Ammon's horn (tissue), 1 donor: Measurements from ENCODE around the gene DDX60.
"Not testable (repeated sequence)": the region's sequence is repeated elsewhere in the genome, so short reads cannot be mapped to it uniquely, and the experiment has no call there.

ENCODE experiments used
- DNase-seq: peaks from one replicate; pipeline ENCODE4 v3.0.0-alpha.2; 2016; ENCODE audit warnings: low spot score

The DDX60 gene

DNA sequence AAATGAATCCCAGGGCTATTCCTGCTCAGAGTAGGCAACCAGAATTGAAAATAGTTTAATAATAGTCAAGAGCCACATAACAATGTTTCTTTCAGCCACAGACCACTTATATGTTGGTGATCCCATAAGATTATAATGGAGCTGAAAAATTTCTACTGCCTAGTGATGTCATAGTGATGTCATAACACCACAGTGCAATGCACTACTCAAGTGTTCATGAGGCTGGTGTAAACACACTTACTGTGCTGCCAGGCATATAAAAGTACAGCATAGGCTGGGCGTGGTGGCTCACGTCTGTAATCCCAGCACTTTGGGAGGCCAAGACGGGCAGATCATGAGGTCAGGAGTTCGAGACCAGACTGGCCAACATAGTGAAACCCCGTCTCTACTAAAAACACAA is 15.1 kb downstream of the DDX60 start:
- not testable (repeated sequence) for DNase-seq

DNA sequence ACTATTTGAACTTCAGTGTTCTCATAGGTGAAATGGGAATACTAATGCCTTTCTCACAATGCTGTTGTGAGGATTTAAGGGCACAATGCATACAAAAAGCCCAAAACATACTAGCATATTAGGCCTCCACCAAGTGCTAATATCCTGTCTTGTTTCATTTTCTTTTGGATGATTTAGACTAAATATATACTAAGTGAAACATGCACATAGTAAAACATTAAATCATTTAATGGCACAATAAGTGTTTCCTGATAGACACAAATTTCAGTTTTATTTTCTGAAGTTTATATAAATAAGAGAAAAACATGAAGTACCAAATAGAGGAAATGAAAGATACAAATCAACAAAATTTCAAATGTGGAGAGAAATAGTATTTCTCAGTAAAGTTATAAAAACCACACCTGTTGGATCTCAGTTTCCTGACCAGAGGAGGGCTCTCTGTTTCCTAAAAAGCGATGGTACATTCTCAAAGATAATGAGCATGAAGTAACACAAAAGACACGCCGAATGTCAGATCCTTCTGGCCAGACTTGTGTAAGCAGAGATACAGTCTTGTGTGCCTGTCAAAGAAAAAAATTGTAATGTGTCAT is 25.1 kb downstream of the DDX60 start:
- DNase-seq = no peak

DNA sequence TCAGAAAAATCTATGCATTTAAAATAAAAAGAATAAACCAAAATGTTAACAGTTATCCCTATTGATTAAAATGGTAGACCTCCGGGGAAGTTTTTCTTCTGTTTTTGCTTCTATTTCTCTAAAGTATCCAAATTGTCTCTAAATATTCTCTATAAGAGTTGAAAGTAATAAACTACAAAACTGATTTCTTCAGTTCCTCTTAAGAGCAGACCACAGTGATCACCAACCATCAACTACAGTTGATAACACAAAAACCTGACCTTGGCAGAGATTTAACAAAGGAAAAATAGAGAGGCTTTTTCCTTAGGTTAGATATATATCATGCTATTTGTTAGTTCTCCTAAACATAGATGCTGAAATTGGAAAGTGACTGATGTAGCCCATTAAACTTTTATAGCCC is 27.3 kb downstream of the DDX60 start:
- no peak for DNase-seq

DNA sequence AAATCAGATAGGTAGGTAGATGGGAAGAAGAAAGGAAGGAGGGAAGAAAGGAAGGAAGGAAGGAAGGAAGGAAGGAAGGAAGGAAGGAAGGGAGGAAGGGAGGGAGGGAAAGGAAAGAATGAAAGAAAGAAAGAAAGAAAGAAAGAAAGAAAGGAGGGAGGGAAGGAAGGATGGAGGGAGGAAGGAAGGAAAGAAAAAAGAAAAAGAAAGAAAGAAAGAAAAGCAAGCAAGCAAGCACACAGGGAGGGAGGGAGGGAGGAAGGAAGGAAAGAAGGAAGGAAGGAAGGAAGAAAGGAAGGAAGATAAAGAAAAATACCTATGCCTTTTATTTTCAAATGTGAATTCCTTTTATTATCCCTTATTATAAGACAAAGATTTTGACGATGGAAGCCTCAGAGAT is 32.7 kb downstream of the DDX60 start:
- not testable (repeated sequence) for DNase-seq

DNA sequence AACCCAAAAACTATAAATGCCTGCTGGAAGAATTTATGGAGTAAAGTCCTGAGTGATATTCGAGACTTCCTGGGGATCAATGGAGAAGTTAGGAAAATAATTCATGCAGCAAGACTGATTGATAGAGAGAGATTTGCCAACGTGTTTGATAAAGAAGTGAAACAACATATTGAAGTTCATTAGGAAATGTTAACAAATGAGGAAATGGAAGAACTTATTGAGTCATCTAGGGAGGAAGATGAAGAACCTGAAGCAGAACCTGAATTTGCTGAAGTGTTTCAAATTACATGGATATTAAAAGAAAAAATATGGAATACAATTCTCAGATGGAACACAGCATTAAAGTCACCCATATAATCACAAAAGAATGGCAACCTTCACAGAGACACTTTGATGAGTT is 39.0 kb downstream of the DDX60 start:
- no peak for DNase-seq

DNA sequence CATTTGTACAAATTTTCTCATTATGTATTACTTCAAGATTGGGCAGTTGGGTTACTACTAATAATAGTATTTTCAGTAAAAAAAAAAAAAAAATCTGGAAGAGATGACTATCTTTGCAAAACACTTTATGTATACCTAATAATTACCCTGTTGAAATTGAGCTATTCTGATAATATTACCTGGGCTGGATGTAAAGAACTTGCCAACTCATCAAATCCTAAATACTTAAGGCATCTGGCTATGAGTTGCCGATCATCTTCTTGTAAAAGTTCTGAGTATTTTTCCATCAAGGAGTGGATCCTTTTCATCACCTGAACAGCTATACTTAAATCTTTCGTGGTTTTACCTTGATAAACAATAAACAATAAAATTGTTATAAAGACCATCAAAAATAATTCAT is 42.7 kb downstream of the DDX60 start:
- no peak for DNase-seq

DNA sequence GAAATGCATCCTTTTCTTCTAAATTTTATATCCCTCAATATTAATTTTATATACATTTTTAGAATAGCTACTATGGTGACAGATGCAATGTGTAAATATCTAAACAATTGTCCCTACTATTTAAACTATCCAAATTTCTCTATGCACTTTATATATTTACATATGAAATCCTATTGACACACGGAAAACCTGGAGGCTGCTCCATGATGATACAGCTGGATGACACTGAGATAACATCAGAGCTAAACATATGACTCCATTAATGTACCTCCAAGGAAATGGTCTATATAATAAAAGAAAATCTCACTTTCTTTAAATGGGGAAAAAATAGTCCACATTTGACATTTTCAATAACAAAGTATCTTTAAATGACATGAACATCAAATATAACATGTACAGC is 43.7 kb downstream of the DDX60 start:
- DNase-seq = no peak

DNA sequence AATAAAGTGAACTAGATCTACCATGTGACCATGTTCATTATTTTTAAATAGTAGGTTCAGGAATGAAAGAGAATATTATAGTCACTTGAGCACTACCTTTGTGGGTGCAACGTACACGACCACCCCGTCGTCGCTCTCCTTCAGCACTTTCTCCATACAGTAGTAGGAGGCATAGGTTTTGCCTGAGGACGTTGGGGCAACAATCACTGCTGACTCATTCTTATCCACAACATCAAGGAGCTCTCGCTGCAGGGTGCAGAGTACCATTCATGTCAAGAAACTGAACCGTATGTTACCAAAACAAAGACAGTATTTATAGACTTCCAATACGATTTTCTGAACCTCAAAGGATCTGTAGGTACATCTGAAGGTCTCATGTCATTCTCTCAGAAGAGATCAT is 44.7 kb downstream of the DDX60 start:
- DNase-seq = no peak

DNA sequence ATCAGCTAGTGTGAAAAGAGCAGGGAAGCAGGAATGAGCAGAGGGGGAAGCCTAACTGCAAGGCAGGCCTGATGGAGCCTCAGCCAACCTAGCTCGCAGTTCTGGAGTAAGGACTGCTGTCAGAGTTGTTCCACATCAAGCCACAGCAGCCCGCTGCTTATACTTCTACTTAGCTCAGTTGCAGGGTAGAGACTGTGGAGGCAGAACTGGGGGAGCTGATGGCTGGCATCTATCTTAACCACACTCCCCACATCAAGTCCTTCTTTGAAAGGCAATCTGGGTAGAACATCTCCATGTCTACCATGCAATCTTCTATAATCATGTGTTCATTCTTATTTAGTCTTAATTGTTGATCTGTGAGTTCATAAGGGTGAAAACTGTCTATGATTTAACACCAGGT is 46.1 kb downstream of the DDX60 start:
- DNase-seq = no peak

DNA sequence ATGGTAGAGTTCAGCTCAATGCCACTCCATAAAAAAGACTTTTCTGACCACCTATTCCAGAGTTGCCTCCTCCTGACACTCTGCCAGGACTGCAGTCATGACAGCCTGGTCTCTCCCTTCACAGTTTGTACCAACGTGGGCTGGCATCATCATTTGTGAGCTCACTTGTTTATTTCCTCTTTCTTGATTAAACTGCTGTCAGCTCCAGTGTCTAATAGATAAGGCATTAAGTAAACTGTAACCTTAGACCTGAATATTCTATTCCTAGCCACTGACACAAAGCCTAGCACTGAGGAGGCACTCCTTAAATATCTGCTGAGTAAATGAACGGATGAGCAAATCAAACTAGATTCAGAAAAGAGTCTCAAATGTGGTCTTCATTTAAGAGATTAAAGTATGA is 48.7 kb downstream of the DDX60 start:
- no peak for DNase-seq

DNA sequence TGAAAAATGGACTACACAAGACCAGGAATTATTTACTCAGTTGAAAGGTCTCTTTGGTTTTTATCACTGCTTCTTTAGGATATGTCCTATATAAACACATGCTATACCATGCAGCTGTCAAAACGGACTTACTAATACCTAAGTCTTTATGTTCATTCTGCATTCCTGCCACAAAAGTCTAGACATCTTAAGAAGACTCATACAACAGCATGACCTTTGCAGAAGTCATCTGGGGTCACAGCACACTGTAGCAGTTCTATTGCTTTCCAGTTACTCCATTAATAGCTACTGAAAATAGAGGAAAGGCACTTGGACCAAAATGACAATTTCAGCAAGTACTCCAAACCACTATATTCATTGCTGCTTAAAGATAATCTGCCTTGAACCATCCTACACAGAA is 53.2 kb downstream of the DDX60 start:
- DNase-seq = no peak

DNA sequence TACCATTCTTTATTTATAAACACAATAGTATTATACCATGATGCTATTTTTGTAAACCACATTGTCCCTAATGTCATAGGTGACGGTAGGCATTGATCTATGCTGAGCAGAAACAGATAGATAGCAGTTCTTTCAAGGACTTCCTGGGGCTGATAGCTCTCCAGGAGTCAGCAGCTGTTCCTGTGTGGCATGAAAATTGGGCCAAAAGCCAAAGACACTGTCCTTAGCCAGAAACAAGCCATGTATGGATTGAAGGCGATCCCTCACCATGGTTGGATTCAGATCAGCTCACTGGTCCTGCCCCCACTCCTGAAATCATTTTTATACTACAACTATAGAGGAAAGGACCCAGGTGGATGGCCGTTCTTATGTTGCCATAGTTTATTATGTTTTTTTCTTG is 53.6 kb downstream of the DDX60 start:
- DNase-seq = no peak

DNA sequence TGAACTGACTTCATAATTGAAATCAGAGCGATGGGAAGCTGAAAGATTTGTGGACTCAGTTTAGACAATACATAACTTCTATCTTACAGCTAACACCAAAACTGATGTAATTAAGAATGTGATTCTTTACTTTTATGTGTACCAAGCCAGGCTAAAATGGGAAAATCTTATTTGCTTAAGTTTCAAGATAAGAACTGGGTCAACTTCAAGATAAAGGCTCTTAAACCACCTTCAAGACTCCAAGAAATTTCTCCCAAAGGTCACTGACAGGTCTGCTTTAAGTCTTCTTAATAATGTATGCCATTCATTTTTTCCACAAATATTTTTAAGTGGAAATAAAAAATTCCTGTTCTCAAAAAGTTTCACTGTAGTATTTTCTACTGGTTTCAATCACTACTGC is 55.5 kb downstream of the DDX60 start:
- DNase-seq = no peak

DNA sequence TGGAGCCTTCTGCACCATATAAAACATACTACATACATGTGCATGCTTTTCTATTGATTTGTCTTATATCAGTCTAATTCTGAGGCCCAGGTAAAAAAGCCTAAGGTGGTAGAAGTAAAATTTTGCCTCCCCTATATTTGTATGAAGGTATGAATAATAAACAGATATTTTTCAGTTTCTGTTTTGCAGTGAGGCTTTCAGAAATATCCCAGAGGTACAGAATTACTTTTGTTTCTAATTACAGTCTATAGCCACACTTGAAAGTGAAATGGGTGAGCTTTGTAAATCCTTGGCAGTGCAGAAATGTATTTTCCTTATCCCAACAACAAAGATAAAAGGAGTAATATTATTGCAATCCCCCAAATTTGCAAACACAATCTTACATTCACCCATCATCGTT is 59.5 kb downstream of the DDX60 start:
- no peak for DNase-seq

DNA sequence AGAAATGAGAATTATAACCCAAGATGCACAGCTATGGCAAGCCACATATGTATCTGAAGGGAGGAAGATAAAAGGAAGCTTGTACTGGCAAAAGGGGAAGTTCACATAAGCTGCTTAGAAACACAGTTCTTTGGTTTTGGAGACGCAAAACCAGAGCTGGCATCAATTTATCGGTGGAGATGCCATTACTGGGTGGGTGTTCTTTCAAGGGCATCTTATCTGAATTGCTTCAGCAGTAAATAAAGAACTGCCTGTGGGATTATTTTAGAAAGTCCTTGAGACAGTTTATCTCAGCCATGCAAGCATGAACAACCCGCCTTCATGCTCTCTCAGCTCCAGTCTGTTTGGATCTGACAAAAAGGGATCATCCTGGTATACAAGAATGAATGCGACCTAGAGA is 60.8 kb downstream of the DDX60 start:
- no peak for DNase-seq

DNA sequence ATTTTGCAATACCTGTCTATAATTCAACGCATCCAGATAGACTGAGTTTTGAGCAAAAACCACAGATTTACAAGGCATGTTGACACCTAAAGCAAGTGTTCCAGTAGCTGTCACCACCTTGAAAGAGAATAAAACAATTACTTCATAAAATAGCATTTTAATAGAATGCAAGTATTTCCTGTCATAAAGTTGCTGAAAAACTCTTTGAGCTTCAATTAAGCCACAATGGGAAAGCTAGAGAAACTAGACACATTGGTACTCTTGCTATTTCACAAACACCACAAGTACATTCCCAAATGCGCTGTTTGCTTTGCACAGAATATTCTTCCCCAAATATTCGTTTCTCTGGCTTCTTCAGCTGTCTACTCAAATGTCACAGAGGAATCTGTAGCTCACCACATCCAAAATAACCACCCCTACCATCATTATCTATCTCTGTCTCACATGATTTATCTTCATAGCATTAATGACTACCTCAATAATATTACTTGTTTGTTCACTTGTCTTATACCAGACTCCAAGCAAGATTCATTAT is 70.3 kb downstream of the DDX60 start:
- no peak for DNase-seq

DNA sequence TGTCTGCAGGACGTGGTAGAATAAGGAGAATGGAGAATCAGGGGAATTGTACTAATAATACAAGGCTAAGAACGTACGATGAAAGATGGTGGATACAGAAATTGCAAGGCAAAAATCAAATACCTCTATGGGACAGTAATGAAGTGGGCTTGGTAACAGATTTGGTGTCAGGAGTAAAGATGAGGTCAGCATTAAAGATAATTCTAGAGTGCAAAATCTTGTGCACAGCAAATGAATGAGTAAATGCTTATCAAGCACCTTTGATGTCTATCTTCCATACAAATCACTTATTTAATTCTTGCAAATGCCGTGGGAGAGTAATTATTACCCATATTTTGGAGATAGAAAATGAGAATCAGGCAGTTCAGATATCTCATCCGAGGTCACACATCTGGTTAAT is 70.9 kb downstream of the DDX60 start:
- no peak for DNase-seq

DNA sequence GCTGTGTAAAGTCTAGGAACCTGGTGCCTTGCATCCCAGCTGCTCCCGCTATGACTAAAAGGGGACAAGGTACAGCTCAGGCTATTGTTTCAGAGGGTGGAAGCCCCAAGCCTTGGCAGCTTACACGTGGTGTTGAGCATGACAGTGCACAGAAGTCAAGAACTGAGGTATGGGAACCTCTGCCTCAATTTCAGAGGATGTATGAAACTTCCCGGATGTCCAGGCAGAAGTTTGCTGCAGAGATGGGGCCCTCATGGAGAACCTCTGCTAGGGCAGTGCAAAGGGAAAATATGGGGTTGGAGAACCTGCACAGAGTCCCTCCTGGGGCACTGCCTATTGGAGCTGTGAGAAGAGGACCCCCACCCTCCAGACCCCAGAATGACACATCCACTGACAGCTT is 76.6 kb downstream of the DDX60 start:
- DNase-seq = no peak

DNA sequence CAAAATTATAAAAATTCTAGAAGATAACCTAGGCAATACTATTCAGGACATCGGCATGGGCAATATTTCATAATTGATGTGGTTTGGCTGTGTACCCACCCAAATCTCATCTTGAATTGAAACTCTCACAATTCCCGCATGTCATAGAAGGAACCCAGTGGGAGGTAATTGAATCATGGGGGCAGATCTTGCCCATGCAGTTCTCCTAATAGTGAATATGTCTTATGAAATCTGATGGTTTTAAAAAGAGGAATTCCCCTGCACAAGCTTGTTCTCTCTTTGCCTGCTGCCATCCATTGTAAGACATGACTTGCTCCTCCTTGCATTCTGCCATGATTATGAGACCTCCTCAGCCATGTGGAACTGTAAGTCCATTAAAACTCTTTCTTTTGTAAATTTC is 77.7 kb downstream of the DDX60 start:
- no peak for DNase-seq

DNA sequence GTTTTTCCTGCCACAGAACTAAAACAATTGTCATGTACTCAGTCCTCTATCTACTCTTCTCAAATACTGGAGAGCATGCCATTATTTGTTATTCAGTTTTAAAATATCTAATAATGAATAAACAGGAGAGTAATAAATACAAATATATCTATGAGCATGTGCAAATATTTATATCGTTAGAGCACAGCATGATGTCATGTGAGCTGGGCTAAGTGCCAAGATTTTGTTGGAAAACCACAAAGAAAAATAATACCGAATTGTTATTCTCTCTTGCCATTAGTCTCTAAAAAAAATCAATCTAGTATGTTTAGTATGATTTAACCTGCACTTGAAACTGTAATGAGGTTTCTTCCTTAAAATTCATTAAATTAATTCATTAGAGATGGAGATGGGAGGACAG is 97.3 kb downstream of the DDX60 start:
- DNase-seq = no peak

DNA sequence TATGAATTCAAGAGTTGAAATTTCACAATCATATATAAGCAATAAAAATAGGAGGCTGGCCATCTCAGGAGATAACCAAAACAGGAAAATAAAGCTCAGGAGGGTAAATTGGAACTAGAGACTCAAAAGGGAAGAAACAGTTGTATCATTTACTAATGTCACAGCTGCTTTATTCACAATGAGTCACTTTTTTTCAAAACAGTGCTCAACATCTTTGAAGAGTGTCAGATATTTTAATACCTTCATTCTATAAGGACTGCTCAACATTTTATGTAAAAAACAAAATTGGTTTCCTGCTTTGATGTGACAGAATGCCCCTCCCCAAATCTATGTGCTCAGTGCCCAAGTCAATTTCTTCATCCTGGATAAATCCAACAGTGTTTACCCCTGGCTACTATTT is 97.7 kb downstream of the DDX60 start:
- no peak for DNase-seq

DNA sequence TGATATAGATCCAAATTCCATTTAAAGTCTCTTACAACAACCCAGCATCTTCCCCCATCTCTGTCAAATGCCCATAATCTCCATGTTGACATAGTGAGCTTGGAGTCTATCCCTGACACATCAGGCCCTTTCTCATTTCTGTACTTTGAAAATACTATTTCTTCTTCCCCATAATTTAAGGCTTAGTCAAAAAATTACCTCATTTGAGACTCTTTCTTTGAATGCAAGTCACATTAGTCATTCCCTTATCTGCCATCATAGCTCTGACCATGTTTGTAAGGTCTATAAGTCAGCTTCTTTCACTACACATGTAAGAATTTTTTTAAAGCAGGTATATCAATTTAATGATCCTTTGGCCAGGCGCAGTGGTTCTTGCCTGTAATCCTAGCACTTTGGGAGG is 99.9 kb downstream of the DDX60 start:
- no peak for DNase-seq

DNA sequence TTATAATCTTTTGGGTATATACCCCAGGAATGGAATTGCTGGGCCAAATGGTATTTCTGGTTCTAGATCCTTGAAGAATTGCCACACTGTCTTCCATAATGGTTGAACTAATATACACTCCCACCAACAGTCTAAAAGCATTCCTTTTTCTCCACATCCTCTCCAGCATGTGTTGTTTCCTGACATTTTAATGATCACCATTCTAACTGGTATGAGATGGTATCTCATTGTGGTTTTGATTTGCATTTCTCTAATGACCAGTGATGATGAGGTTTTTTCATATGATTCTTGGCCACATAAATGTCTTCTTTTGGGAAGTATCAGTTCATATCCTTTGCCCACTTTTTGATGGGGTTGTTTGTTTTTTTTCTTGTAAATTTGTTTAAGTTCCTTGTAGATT is 105.0 kb downstream of the DDX60 start:
- not testable (repeated sequence) for DNase-seq

DNA sequence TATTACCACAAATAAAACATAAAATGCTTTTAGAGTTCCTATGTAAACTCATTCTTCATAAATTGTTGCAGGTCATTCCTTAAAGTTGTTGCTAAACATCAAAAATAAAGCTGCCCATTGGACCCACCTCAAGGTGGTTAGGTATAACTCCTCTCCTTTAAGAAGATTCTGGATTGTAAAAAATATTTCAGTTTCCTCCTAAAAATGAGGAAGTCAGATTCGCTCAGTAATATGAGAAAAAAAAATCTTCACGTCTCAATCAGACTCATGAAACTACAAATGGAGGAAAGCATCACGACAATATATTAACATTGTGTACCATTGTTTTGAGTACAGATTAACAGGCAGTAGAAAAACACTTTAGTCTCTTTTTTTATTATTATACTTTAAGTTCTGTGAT is 105.9 kb downstream of the DDX60 start:
- no peak for DNase-seq
